NCI-H2081 (cell line): ENCODE measurements around the gene CLDN10.

Experiments
- DNase-seq, 2 experiments: peaks; one replicate each; lab custom pipeline; 2025; lab: John Stamatoyannopoulos, UW

The CLDN10 gene

GRCh38 chr13:95601216-95601615 lies 48.7 kb downstream of the CLDN10 start:
- DNase-seq: no peak

- no peak for DNase-seq
Measured at GRCh38 chr13:95601906-95602305, 49.4 kb downstream of the CLDN10 start.

GRCh38 chr13:95603887-95604555 lies 51.5 kb downstream of the CLDN10 start:
- peak in 1 of 2 experiments; percentile 11 for DNase-seq

GRCh38 chr13:95604556-95604915 lies 52.0 kb downstream of the CLDN10 start:
- no peak for DNase-seq

GRCh38 chr13:95605448-95606125 lies 53.1 kb downstream of the CLDN10 start:
- no peak for DNase-seq

GRCh38 chr13:95607366-95607765 lies 54.8 kb downstream of the CLDN10 start:
- DNase-seq: no peak

GRCh38 chr13:95608640-95609323 lies 56.3 kb downstream of the CLDN10 start:
- DNase-seq: no peak

- DNase-seq: no peak
Measured at GRCh38 chr13:95614641-95615245, 62.2 kb downstream of the CLDN10 start.

GRCh38 chr13:95615539-95615938 lies 63.0 kb downstream of the CLDN10 start:
- DNase-seq: no peak

GRCh38 chr13:95620030-95620824 lies 67.7 kb downstream of the CLDN10 start:
- DNase-seq: no peak

GRCh38 chr13:95620825-95621498 lies 68.4 kb downstream of the CLDN10 start:
- DNase-seq: no peak

- DNase-seq: no peak
Measured at GRCh38 chr13:95623141-95623540, 70.6 kb downstream of the CLDN10 start.

GRCh38 chr13:95624020-95624419 lies 71.5 kb downstream of the CLDN10 start:
- peak; percentile 18 to 43 for DNase-seq

- DNase-seq: no peak
Measured at GRCh38 chr13:95626768-95627167, 74.2 kb downstream of the CLDN10 start.

GRCh38 chr13:95627590-95627989 lies 75.1 kb downstream of the CLDN10 start:
- no peak for DNase-seq

GRCh38 chr13:95628488-95628887 lies 76.0 kb downstream of the CLDN10 start:
- DNase-seq: no peak

GRCh38 chr13:95629071-95629470 lies 76.6 kb downstream of the CLDN10 start:
- no peak for DNase-seq
